ENCODE results near the gene ENAH.
"Not testable (repeated sequence)": the region's sequence is repeated elsewhere in the genome, so short reads cannot be mapped to it uniquely, and the experiment has no call there.

Gene ENAH

GRCh38 chr1:225694151-225694603 lies 41.3 kb upstream of the ENAH start:
- no peak for DNase-seq (ENCODE audit: low read depth, low spot score)
- no peaks in the 10 kb centered on the region for H3K4me1 ChIP-seq (ENCODE audit: insufficient read depth, insufficient read length)
- H3K36me3 ChIP-seq (ENCODE audit: insufficient read depth, insufficient read length, low read length) = no peaks in the 10 kb centered on the region
- H3K27me3 ChIP-seq (ENCODE audit: insufficient read depth, insufficient read length) = no peaks in the 10 kb centered on the region
- H3K4me3 ChIP-seq (ENCODE audit: insufficient read length, low read depth) = no peak overlapping the region
- TF ChIP-seq YY1 (IDR thresholded peaks at IDR 0.05; ENCODE audit: insufficient read depth, insufficient read length) (no peak), SUZ12 (IDR thresholded peaks at IDR 0.05; ENCODE audit: extremely low read depth, insufficient read depth, insufficient read length) (no peak), ZNF274 (IDR thresholded peaks at IDR 0.05; ENCODE audit: low read depth, low read length) (no peak)
- H3K9me3 ChIP-seq (ENCODE audit: insufficient read depth, low read length) = no peaks in the 10 kb centered on the region
- H3K9ac ChIP-seq (ENCODE audit: insufficient read length, low read depth) = no peak overlapping the region

GRCh38 chr1:225693697-225694096 lies 40.8 kb upstream of the ENAH start:
- H3K36me3 ChIP-seq (ENCODE audit: insufficient read depth, insufficient read length, low read length); H3K4me1 ChIP-seq (ENCODE audit: insufficient read depth, insufficient read length); H3K27me3 ChIP-seq (ENCODE audit: insufficient read depth, insufficient read length); H3K9me3 ChIP-seq (ENCODE audit: insufficient read depth, low read length); DNase-seq (ENCODE audit: low read depth, low spot score); H3K4me3 ChIP-seq (ENCODE audit: insufficient read length, low read depth); H3K9ac ChIP-seq (ENCODE audit: insufficient read length, low read depth): not testable (repeated sequence)

GRCh38 chr1:225693085-225693696 lies 40.3 kb upstream of the ENAH start:
- TF ChIP-seq SUZ12 (IDR thresholded peaks at IDR 0.05; ENCODE audit: extremely low read depth, insufficient read depth, insufficient read length) (no peak), YY1 (IDR thresholded peaks at IDR 0.05; ENCODE audit: insufficient read depth, insufficient read length) (no peak), ZNF274 (IDR thresholded peaks at IDR 0.05; ENCODE audit: low read depth, low read length) (no peak)
- Histone ChIP-seq H3K36me3 (ENCODE audit: insufficient read depth, insufficient read length, low read length) (no peaks in the 10 kb centered on the region), H3K9me3 (ENCODE audit: insufficient read depth, low read length) (no peaks in the 10 kb centered on the region), H3K4me1 (ENCODE audit: insufficient read depth, insufficient read length) (no peaks in the 10 kb centered on the region), H3K27me3 (ENCODE audit: insufficient read depth, insufficient read length) (no peaks in the 10 kb centered on the region), H3K9ac (ENCODE audit: insufficient read length, low read depth) (no peak overlapping the region), H3K4me3 (ENCODE audit: insufficient read length, low read depth) (no peak overlapping the region)
- DNase-seq (ENCODE audit: low read depth, low spot score) = no peak

- Histone ChIP-seq H3K4me1 (ENCODE audit: insufficient read depth, insufficient read length) (no peaks in the 10 kb centered on the region), H3K4me3 (ENCODE audit: insufficient read length, low read depth) (no peak overlapping the region)
These were observed 39.6 kb upstream of the ENAH start for GRCh38 chr1:225692517-225692879.

GRCh38 chr1:225691861-225692516 lies 39.1 kb upstream of the ENAH start:
- H3K27me3 ChIP-seq (ENCODE audit: insufficient read depth, insufficient read length) = no peaks in the 10 kb centered on the region
- TF ChIP-seq SUZ12 (IDR thresholded peaks at IDR 0.05; ENCODE audit: extremely low read depth, insufficient read depth, insufficient read length) (no peak), YY1 (IDR thresholded peaks at IDR 0.05; ENCODE audit: insufficient read depth, insufficient read length) (no peak), ZNF274 (IDR thresholded peaks at IDR 0.05; ENCODE audit: low read depth, low read length) (no peak)
- no peak for DNase-seq (ENCODE audit: low read depth, low spot score)
- no peaks in the 10 kb centered on the region for H3K9me3 ChIP-seq (ENCODE audit: insufficient read depth, low read length)
- no peak overlapping the region for H3K4me3 ChIP-seq (ENCODE audit: insufficient read length, low read depth)
- no peaks in the 10 kb centered on the region for H3K4me1 ChIP-seq (ENCODE audit: insufficient read depth, insufficient read length)
- H3K36me3 ChIP-seq (ENCODE audit: insufficient read depth, insufficient read length, low read length) = no peaks in the 10 kb centered on the region
- no peak overlapping the region for H3K9ac ChIP-seq (ENCODE audit: insufficient read length, low read depth)

More at GRCh38 chr1:225692517-225692879, 39.6 kb upstream of the ENAH start:
- Histone ChIP-seq H3K9me3 (ENCODE audit: insufficient read depth, low read length) (no peaks in the 10 kb centered on the region), H3K36me3 (ENCODE audit: insufficient read depth, insufficient read length, low read length) (no peaks in the 10 kb centered on the region), H3K9ac (ENCODE audit: insufficient read length, low read depth) (no peak overlapping the region), H3K27me3 (ENCODE audit: insufficient read depth, insufficient read length) (no peaks in the 10 kb centered on the region)
- no peak for DNase-seq (ENCODE audit: low read depth, low spot score)
- no peak for TF ChIP-seq ZNF274 (IDR thresholded peaks at IDR 0.05; ENCODE audit: low read depth, low read length)
- TF ChIP-seq YY1 (IDR thresholded peaks at IDR 0.05; ENCODE audit: insufficient read depth, insufficient read length) = no peak
- no peak for TF ChIP-seq SUZ12 (IDR thresholded peaks at IDR 0.05; ENCODE audit: extremely low read depth, insufficient read depth, insufficient read length)

GRCh38 chr1:225691377-225691776 lies 38.5 kb upstream of the ENAH start:
- Histone ChIP-seq H3K36me3 (ENCODE audit: insufficient read depth, insufficient read length, low read length) (no peaks in the 10 kb centered on the region), H3K4me1 (ENCODE audit: insufficient read depth, insufficient read length) (no peaks in the 10 kb centered on the region), H3K9ac (ENCODE audit: insufficient read length, low read depth) (no peak overlapping the region), H3K4me3 (ENCODE audit: insufficient read length, low read depth) (no peak overlapping the region), H3K9me3 (ENCODE audit: insufficient read depth, low read length) (no peaks in the 10 kb centered on the region), H3K27me3 (ENCODE audit: insufficient read depth, insufficient read length) (no peaks in the 10 kb centered on the region)
- TF ChIP-seq SUZ12 (IDR thresholded peaks at IDR 0.05; ENCODE audit: extremely low read depth, insufficient read depth, insufficient read length) (no peak), YY1 (IDR thresholded peaks at IDR 0.05; ENCODE audit: insufficient read depth, insufficient read length) (no peak), ZNF274 (IDR thresholded peaks at IDR 0.05; ENCODE audit: low read depth, low read length) (no peak)
- no peak for DNase-seq (ENCODE audit: low read depth, low spot score)

GRCh38 chr1:225689882-225690459 lies 37.0 kb upstream of the ENAH start:
- no peak for DNase-seq (ENCODE audit: low read depth, low spot score)
- no peak for TF ChIP-seq SUZ12 (IDR thresholded peaks at IDR 0.05; ENCODE audit: extremely low read depth, insufficient read depth, insufficient read length)
- no peak for TF ChIP-seq ZNF274 (IDR thresholded peaks at IDR 0.05; ENCODE audit: low read depth, low read length)
- no peak for TF ChIP-seq YY1 (IDR thresholded peaks at IDR 0.05; ENCODE audit: insufficient read depth, insufficient read length)
- no peaks in the 10 kb centered on the region for H3K4me1 ChIP-seq (ENCODE audit: insufficient read depth, insufficient read length)
- no peaks in the 10 kb centered on the region for H3K9me3 ChIP-seq (ENCODE audit: insufficient read depth, low read length)
- H3K4me3 ChIP-seq (ENCODE audit: insufficient read length, low read depth) = no peak overlapping the region
- H3K27me3 ChIP-seq (ENCODE audit: insufficient read depth, insufficient read length) = no peaks in the 10 kb centered on the region
- no peak overlapping the region for H3K9ac ChIP-seq (ENCODE audit: insufficient read length, low read depth)
- H3K36me3 ChIP-seq (ENCODE audit: insufficient read depth, insufficient read length, low read length) = no peaks in the 10 kb centered on the region
